Neural cell (in vitro differentiated cells): ENCODE results near the gene SCNN1A. TPM values are rescaled to one million over a fixed set of nuclear protein-coding genes. Genes with fewer than 3 reads are reported as not detected.

ENCODE experiments used
- H2AFZ ChIP-seq: fragments of 200-600, 300-800 bp; sonication (generic), shearing (Covaris generic); 2 replicates; pipeline ENCODE4 v1.6.0; 2014; ENCODE audit warnings: low read depth, mild to moderate bottlenecking, antibody characterized with exemption, low read length, moderate library complexity
- H3F3A ChIP-seq: fragments of 200-600 bp; shearing (Covaris generic); 2 replicates; pipeline ENCODE4 v1.6.1; 2016; ENCODE audit warnings: mild to moderate bottlenecking, moderate library complexity, mixed read lengths, antibody characterized with exemption, low read length; ENCODE audit not compliant: insufficient read depth, poor library complexity, severe bottlenecking
- H3K27ac ChIP-seq: fragments of 200-600, 300-800 bp; sonication (generic), shearing (Covaris generic); 2 replicates; pipeline ENCODE4 v1.5.1; 2014; ENCODE audit warnings: mild to moderate bottlenecking, low read length, moderate library complexity
- H3K27me3 ChIP-seq: fragments of 300-800, 200-600 bp; sonication (generic), shearing (Covaris generic); 2 replicates; pipeline ENCODE4 v1.6.0; 2014; ENCODE audit warnings: mild to moderate bottlenecking, low read depth, low read length, moderate library complexity; ENCODE audit not compliant: insufficient read depth
- H3K36me3 ChIP-seq: fragments of 300-800, 200-600 bp; sonication (generic), shearing (Covaris generic); 2 replicates; pipeline ENCODE4 v1.5.1; 2014; ENCODE audit warnings: mild to moderate bottlenecking, antibody characterized with exemption, low read length, moderate library complexity; ENCODE audit not compliant: insufficient read depth
- H3K4me2 ChIP-seq: fragments of 300-800, 200-600 bp; sonication (generic), shearing (Covaris generic); 2 replicates; pipeline ENCODE4 v1.6.0; 2014; ENCODE audit warnings: mild to moderate bottlenecking, low read length
- H3K4me3 ChIP-seq: fragments of 300-800, 200-600 bp; sonication (generic), shearing (Covaris generic); 2 replicates; pipeline ENCODE4 v1.5.1; 2014; ENCODE audit warnings: mild to moderate bottlenecking, low read length, moderate library complexity
- H3K79me2 ChIP-seq: fragments of 200-600 bp; shearing (Covaris generic); replicated peaks from 2 replicates; pipeline ENCODE4 v1.6.0; 2014; ENCODE audit warnings: mild to moderate bottlenecking, low read length, moderate library complexity; ENCODE audit not compliant: insufficient read depth
- H3K9ac ChIP-seq: fragments of 300-800, 200-600 bp; sonication (generic), shearing (Covaris generic); 2 replicates; pipeline ENCODE4 v1.6.1; 2016; ENCODE audit warnings: mild to moderate bottlenecking, low read length, mixed read lengths
- H3K9me2 ChIP-seq: fragments of 200-600 bp; shearing (Covaris generic); 2 replicates; pipeline ENCODE4 v1.6.1; 2016; ENCODE audit warnings: mild to moderate bottlenecking, low read length, mixed read lengths; ENCODE audit not compliant: insufficient read depth
- H3K9me3 ChIP-seq: fragments of 200-600, 300-800 bp; sonication (generic), shearing (Covaris generic); 2 replicates; pipeline ENCODE4 v1.6.1; 2016; ENCODE audit warnings: mild to moderate bottlenecking, mixed run types, low read length, moderate library complexity, mixed read lengths
- H4K20me1 ChIP-seq: fragments of 200-600 bp; shearing (Covaris generic); 2 replicates; pipeline ENCODE4 v1.6.1; 2016; ENCODE audit warnings: mild to moderate bottlenecking, mixed run types; ENCODE audit not compliant: insufficient read depth
- EP300 ChIP-seq: fragments of 450-650 bp; conservative IDR thresholded peaks from 2 replicates; pipeline ENCODE4 v1.6.1; 2014; ENCODE audit warnings: antibody characterized with exemption, mild to moderate bottlenecking, moderate library complexity; ENCODE audit not compliant: poor library complexity, severe bottlenecking
- EZH2 ChIP-seq: fragments of 200-600, 300-800 bp; shearing (Covaris generic), sonication (generic); IDR thresholded peaks from 2 replicates; pipeline ENCODE4 v1.6.1; 2014; ENCODE audit warnings: antibody characterized with exemption, low read length, borderline replicate concordance, mild to moderate bottlenecking; ENCODE audit not compliant: insufficient read depth, poor library complexity, severe bottlenecking
- MXI1 ChIP-seq: fragments of 450-650 bp; conservative IDR thresholded peaks from 2 replicates; pipeline ENCODE4 v1.6.1; 2014; ENCODE audit warnings: antibody characterized with exemption, mild to moderate bottlenecking; ENCODE audit not compliant: poor library complexity, severe bottlenecking
- POLR2AphosphoS5 ChIP-seq: IDR thresholded peaks from 2 replicates; pipeline ENCODE4 v1.6.1; 2012
- RAD21 ChIP-seq: fragments of 450-650 bp; conservative IDR thresholded peaks from 2 replicates; pipeline ENCODE4 v1.6.1; 2014; ENCODE audit warnings: antibody characterized with exemption, mild to moderate bottlenecking, moderate library complexity
- REST ChIP-seq: IDR thresholded peaks from 2 replicates; pipeline ENCODE4 v1.6.1; 2012; ENCODE audit warnings: borderline replicate concordance
- SMC3 ChIP-seq: fragments of 450-650 bp; conservative IDR thresholded peaks from 2 replicates; pipeline ENCODE4 v1.6.1; 2014; ENCODE audit warnings: antibody characterized with exemption, mild to moderate bottlenecking, moderate library complexity; ENCODE audit not compliant: poor library complexity
- TAF1 ChIP-seq: IDR thresholded peaks from 2 replicates; pipeline ENCODE4 v1.6.1; 2012; ENCODE audit warnings: low read depth
- polyA minus RNA-seq: library from RNA; depleted of rRNA, polyadenylated mRNA; stranded (reverse); fragments of >200 nt; gene quantifications from 2 replicates; pipeline ENCODE4 v1.2.3, GENCODE V29; 2014
- polyA plus RNA-seq: library from polyadenylated mRNA; depleted of rRNA; stranded (reverse); fragments of >200 nt; gene quantifications from 2 replicates; pipeline ENCODE4 v1.2.3, GENCODE V29; 2014
- TF ChIP-seq, protein P1 (sequence below): fragments of 450-650 bp; IDR thresholded peaks from 2 replicates; pipeline ENCODE4 v1.5.1; 2014; ENCODE audit warnings: antibody characterized with exemption, mild to moderate bottlenecking, moderate library complexity; ENCODE audit not compliant: poor library complexity, severe bottlenecking

Gene SCNN1A
- polyA plus RNA-seq (not detected in 2 replicates), polyA minus RNA-seq (not detected in 2 replicates)

GRCh38 chr12:6375269-6376078 is at the start of gene SCNN1A:
TSS of gene SCNN1A (minus strand) at chr12:6375563. CDS start at chr12:6374783, 780 bp downstream.
- Histone ChIP-seq H4K20me1 (no peaks in the 10 kb centered on the region), H3K4me3 (no peak within 1 kb of the TSS), H3K4me2 (no peak within 1 kb of the TSS), H2AFZ (no peak within 1 kb of the TSS), H3K36me3 (no peaks in the 10 kb centered on the region), H3F3A (no peaks in the 10 kb centered on the region), H3K27ac (no peak within 1 kb of the TSS), H3K79me2 (no peaks in the 10 kb centered on the region), H3K9me2 (no peaks in the 10 kb centered on the region), H3K9me3 (no peaks in the 10 kb centered on the region), H3K9ac (no peak within 1 kb of the TSS), H3K27me3 (no peaks in the 10 kb centered on the region)
- TF ChIP-seq SMC3 (no peak), RAD21 (no peak), POLR2AphosphoS5 (no peak), REST (no peak), MXI1 (no peak), EP300 (no peak), TAF1 (no peak), EZH2 (no peak)
- TF ChIP-seq, protein P1, sequence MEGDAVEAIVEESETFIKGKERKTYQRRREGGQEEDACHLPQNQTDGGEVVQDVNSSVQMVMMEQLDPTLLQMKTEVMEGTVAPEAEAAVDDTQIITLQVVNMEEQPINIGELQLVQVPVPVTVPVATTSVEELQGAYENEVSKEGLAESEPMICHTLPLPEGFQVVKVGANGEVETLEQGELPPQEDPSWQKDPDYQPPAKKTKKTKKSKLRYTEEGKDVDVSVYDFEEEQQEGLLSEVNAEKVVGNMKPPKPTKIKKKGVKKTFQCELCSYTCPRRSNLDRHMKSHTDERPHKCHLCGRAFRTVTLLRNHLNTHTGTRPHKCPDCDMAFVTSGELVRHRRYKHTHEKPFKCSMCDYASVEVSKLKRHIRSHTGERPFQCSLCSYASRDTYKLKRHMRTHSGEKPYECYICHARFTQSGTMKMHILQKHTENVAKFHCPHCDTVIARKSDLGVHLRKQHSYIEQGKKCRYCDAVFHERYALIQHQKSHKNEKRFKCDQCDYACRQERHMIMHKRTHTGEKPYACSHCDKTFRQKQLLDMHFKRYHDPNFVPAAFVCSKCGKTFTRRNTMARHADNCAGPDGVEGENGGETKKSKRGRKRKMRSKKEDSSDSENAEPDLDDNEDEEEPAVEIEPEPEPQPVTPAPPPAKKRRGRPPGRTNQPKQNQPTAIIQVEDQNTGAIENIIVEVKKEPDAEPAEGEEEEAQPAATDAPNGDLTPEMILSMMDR: no peak

- H3K4me2 ChIP-seq: no peak overlapping the region
- H3K4me3 ChIP-seq: no peak overlapping the region
- no peaks in the 10 kb centered on the region for H3F3A ChIP-seq
- no peaks in the 10 kb centered on the region for H4K20me1 ChIP-seq
- H3K9ac ChIP-seq: no peak overlapping the region
- H3K79me2 ChIP-seq: no peaks in the 10 kb centered on the region
- H3K36me3 ChIP-seq: no peaks in the 10 kb centered on the region
- H3K27me3 ChIP-seq: no peaks in the 10 kb centered on the region
- H3K27ac ChIP-seq: no peak overlapping the region
- no peak overlapping the region for H2AFZ ChIP-seq
- H3K9me2 ChIP-seq: no peaks in the 10 kb centered on the region
- H3K9me3 ChIP-seq: no peaks in the 10 kb centered on the region
- TF ChIP-seq SMC3 (no peak), EZH2 (no peak), POLR2AphosphoS5 (no peak)
Measured at GRCh38 chr12:6424866-6425265, 49.5 kb upstream of the SCNN1A start.
